IMR-90 (cell line): ENCODE results near the gene SLCO3A1.

Experiments used
- BHLHE40 ChIP-seq: fragments of 150-350 bp; IDR thresholded peaks from 2 replicates; pipeline ENCODE4 v1.6.1; 2016; ENCODE audit warnings: mild to moderate bottlenecking, low read depth, low read length
- POLR2A ChIP-seq: IDR thresholded peaks from 2 replicates; pipeline ENCODE4 v1.6.1; 2012; ENCODE audit warnings: mild to moderate bottlenecking, low read depth, low read length
- RFX5 ChIP-seq: IDR thresholded peaks from 2 replicates; pipeline ENCODE4 v1.8.0; 2012; ENCODE audit warnings: low read depth, mild to moderate bottlenecking, low read length, moderate library complexity
- TF ChIP-seq, protein P1 (sequence below): conservative IDR thresholded peaks from 2 replicates; pipeline ENCODE4 v1.5.1; 2012; ENCODE audit warnings: mild to moderate bottlenecking, low read depth, low read length, improper control_type of control experiment

DNA sequence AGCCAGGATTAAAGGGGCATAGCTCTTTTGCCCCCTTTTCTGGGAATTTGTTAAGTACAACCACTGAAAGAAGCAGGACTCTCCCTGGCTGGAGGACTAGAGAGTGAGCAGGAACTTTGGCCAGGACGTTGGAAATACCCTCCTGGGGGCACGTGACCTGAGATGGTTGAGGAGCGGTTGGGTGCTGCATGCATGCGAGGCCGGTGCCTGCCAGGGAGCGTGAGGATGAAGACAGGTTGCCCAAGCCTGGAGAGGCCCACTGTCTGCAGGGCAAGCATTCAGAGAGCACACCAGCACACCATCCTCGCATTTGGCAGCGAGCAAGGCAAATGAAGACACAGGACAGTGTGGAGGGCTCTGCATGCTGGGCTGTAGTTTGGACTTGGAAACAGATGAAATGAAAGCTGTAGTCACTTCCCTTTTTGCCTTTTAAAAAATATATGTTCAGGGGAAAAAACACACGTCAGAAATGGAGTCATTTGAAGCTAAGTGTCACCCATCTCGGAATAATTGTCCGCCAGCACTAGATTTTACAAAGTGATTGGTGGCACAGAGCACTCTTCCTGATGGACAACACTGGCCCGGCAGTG is 217.6 kb downstream of the SLCO3A1 start:
- TF ChIP-seq POLR2A (no peak), BHLHE40 (no peak), RFX5 (no peak)
- TF ChIP-seq, protein P1, sequence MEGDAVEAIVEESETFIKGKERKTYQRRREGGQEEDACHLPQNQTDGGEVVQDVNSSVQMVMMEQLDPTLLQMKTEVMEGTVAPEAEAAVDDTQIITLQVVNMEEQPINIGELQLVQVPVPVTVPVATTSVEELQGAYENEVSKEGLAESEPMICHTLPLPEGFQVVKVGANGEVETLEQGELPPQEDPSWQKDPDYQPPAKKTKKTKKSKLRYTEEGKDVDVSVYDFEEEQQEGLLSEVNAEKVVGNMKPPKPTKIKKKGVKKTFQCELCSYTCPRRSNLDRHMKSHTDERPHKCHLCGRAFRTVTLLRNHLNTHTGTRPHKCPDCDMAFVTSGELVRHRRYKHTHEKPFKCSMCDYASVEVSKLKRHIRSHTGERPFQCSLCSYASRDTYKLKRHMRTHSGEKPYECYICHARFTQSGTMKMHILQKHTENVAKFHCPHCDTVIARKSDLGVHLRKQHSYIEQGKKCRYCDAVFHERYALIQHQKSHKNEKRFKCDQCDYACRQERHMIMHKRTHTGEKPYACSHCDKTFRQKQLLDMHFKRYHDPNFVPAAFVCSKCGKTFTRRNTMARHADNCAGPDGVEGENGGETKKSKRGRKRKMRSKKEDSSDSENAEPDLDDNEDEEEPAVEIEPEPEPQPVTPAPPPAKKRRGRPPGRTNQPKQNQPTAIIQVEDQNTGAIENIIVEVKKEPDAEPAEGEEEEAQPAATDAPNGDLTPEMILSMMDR, result no peak
